Stimulated activated CD8-positive, alpha-beta memory T cell treated with anti-CD3 and anti-CD28 coated beads, Interleukin-7, amount 100 ng/mL, for 24 hours (primary cell): ENCODE measurements around the gene KCNIP1.

Experiments
- DNase-seq: peaks from one replicate; pipeline ENCODE4 v3.0.0-alpha.2; 2020; ENCODE audit warnings: low read depth

The KCNIP1 gene

DNA sequence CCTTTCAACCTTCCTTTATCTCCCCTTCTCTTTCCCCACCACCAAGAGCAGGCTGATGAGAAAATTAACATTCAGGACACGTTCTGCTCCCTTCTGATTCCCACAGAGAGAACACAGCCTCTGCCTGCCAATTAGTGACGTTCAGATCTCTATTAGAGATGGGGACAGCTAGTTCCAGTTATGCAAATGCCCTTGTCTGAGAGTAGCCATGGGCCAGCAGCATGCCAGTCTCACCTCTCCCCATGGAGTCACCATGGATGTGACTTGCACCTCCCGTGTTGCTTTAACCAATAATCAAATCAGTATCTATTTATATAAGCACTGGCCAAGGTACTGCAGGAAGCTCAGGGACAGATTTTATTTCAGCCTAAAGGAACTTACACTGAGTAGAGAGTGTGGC lies 61.3 kb downstream of the KCNIP1 start:
- DNase-seq: no peak

DNA sequence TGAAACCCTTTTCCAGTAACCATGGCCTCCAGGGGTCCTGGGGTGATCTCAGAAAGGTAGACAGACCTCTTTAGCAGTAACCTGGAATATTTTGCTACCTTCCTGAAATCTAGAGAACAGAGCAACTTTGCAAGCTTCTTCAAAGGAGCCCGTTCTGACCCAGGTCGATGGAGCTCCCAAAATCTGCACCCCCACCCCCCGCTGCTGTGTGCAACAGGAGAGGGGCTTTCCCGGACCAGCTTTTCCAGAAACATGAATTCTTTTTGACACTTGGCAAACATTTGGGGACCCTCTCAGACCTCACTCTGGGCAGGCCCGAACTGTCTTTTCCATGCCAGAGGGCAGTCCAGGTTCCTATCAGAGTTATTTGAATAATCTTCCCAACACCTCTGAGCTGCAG lies 65.3 kb downstream of the KCNIP1 start:
- no peak for DNase-seq

DNA sequence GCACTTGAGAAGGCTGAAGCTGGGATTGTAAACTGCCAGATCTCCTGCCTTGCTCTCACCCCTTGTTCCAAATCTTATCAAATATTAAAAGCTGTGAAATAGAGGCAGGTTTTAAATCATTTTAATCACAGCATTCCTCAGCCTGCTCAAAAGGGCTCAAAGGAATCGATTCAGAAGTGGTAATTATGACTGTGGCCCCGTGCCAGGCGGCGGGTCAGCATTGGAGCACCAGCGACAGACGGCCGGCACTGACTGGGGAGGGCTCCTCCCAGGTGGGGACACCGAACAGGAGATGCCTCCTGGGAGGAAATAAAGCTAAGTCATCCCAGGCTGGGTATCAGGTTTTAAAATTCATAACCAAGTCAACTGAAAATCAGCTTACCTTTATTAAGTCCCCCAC lies 66.7 kb downstream of the KCNIP1 start:
- DNase-seq: no peak

DNA sequence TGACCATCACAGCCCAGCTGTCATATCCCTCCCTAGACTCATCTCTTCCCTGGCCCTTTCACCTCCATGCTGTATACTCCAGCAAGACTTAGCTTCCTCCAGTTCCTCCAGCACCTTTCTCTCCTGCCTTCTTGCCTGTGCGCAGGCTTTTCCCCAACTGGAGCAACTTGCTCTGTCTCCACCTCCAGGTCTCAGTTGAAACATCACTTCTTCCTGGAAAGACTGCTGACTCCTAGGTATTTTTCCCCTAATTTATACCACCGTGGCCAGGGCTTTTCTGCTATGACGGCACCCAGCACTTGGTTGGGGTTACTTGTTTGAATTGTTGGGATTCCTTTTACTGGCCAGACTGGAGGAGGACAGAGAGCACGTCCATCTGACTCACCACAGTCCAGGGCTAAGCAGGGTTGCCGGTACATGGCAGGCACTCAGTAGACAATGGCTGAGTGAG lies 67.5 kb downstream of the KCNIP1 start:
- DNase-seq: no peak

DNA sequence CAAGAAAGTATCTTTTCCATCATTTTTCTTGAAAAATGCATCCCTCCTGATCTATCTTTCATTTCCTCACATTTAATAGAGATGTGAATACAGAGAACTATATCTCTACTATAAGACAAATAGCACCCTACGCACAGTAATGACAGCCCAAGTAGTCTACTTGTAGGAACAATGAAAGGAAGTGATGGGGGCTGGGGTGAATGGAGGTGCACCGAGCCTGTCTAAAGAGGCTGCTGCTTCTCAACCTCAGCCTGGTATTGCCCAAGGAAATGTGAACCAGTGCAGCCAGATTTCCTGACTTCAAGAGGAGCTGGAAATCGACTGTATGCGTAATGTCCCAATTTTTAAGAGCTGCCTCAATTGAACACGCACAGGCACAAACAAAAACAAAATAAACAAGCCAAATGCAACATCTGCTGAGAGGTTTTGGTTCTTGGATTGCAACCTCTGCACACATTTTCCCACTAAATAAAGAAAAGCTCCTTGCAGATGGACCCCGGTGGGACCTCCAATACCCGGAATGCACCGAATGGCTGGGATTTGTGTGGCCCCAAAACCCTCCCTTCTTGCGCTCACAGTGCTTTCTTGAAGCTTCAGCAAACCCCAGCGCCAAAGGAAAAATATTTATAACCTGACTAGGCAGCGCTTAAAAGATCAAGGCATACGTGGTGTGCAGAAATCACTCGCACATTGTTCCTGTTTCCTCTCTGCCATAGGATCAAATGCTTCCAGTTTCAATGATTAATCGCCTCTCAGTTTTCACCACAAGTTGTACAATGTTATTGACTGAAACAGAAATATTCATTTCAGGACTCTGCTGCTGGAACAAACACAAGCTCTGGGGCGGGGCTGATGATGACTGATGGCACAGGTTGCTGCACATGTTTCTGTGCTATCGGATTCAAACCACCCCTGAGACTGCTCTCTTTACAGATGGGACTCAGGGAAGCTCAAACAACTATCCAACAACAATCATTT lies 68.3 kb downstream of the KCNIP1 start:
- DNase-seq: peak; percentile 37

DNA sequence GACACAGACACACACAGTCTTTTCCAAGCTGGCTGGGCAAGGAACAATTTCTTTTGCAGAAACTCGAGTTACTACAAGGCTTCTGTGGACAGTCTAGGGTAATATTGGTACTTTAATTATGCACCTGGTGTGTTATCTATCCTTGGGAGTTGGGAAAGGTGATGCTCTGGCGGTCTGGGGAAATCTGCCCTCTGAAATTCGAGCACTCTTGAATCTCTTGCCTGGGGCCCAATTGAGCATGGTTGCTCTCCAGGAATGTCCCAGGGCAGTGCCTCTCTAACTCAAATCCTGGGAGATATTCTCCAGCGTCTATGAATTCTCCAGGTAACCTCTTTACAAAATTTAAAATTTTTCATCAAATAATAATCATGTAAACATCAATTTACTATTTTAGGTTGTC lies 69.3 kb downstream of the KCNIP1 start:
- no peak for DNase-seq

DNA sequence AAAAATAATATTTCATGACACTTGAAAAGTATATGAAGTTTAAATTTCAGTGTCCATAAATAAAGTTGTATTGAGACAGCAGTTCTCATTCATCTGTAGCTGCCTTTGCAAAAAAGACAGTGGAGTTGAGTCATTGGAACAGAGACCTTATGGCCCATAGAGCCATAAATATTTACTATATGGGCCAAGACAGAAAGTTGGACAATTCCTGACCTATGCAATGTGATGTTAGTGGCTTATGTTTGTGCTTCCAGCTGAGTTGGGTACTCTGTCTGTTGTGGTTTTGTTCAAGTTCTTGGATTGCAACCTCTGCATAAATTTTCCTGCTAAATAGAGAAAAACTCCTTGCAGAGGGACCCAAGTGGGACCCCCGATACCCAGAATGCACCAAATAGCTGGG lies 69.8 kb downstream of the KCNIP1 start:
- DNase-seq: no peak

DNA sequence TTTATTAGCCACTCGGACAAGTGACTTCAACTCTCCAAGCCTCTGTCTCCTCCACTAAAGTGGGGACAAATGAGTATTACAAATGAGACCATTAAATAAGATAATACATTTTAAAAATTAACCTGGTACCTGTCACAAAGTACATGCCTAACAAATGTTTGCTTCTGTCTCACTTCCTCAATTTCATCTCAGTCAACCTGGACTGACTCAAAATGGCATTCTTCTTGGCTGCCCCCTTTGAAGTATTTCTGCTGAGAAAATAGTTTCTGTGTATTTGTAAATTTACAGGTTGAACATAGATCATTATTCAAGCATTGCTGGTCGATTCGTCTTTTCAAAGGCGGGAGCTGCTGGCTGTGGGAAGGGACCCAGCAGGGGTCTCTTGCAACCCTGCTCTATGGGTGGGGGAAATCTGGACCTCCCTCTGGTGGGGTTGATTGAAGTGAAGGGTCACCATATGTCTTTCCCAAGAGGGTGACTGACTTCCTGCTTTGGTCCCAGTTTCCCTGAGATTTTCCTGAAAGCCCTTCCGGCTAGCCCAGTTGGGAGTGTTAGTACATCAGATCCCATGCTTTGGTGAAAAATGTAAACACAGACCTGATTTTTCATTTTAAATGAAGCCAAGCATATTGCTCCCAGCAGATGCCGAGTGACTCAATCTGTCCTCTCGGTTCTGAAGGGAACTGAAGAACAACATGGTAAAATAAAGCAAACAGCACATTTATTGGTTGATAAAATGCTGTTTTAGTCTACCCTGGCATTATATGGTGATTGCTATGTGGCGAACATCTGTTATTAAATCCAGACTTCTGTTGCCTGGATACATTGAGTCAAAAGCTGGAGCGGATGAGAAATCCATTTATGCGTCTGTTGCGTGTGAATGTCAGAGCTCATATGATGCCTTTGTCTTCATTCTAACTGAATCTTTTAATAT lies 73.0 kb downstream of the KCNIP1 start:
- DNase-seq: no peak

DNA sequence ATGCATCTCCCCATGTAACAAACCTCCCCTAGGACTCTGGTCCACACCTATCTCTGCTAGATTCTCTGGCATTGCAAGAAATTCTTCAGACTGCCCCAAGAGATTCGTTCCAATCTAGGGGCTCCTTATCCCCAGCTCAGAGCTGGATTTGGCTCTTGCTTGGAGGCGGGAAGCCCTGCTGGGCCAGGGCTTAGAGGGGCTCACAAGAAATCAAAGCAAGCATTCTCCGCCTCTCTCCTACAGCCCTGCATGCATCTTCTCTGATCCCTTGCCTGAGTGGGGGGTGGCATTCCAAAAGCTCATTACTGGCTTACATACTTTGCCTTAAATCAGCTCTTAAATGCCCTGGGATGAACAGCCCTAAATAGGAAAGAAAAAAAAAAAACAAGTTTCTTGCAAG lies 75.8 kb downstream of the KCNIP1 start:
- DNase-seq: no peak

DNA sequence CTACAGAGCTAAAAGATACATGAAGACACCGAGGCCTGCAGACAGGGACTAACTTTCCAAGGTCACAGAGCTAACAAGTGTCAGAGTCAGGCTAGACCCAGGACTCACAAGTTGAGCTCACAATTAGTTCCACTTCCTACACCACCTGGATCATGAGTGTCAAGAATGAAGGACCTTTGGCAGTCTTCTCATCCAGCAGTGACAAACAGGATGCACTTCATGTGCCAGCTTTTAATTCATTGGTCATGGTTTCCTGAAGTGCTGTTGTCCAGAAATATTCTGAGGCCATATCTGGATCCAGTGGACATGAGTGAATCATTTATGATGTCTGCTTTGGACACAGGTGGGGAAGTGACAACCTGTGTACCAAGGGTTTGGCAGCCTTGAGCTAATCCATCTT lies 77.4 kb downstream of the KCNIP1 start:
- DNase-seq: no peak

DNA sequence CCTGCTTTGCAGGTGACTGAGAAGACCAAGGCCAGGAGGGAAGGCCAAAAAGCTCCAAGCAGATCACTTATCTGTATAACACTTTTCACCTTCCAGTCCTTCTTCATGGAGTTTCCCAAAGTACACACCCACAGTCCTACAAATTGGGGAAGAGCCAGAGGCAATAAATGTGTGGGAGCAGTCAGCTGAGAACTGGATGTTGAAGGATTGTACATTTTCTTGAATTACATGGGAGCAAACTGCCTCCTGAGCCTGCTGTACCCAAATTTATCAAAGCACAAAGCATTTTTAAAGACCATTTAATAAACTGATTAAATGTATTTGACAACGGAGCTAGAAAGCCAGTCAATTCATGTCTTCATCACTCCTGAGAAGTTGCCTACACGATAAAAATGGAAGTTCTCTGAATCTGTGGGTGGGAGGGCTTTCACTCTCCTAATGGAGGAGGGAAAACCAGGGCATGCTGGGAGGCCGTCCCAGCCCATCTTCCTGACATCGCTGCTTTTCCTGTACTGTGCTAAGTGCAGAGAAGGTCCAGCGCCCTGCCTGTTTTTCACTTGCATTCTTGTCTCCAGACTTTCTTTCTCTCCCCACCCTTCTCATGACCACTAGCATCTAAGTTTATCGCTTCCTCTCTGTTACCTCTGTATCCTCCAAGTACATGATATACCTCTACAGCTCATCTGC lies 79.0 kb downstream of the KCNIP1 start:
- DNase-seq: no peak

DNA sequence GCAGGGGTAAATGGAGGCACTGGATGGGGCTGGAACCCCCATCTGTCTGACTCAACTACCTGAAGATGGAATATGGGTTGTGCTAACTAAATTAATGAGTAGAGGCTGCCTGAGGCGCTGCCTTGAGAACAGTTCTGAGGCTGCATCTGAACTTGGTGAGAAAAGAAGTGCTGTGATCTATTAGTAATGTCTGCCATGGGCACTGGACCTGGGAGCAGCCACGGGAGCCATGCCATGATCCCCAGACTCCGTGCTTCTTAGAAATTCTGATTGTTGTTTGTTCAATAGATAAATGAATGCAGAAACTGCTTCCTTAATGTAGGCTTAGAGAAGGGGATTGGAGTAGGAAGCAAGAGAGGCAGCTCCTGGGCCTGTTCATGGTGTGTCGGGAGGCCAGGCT lies 80.2 kb downstream of the KCNIP1 start:
- no peak for DNase-seq

DNA sequence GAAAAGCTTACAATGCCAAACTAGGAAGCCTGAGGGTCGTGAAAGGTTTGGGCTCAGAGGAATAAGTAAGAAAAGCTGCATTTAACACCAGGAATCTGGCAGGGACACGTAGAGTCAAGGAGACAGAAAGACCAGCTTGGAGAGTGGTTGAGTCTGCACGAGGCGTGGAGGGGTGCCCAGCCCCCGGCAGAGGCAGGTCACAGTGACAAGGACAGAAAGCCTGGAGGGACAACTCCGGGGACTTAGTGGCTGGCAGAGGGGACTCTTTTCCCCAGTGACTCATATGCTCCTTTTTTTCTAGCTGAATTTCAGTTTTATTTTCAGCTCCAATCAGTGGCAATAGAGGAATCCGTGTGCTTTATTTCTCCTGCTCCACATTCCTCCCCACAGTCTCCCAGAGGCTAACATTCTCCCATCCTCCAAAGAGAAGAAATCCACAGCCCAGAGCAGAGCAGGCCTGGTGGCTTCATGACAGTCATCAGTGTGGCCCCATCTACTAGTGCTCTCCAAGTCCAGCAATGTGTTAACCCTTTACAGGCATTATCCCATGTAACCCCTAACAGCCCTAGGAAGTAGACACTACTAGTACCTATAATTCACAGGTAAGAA lies 80.7 kb downstream of the KCNIP1 start:
- no peak for DNase-seq

DNA sequence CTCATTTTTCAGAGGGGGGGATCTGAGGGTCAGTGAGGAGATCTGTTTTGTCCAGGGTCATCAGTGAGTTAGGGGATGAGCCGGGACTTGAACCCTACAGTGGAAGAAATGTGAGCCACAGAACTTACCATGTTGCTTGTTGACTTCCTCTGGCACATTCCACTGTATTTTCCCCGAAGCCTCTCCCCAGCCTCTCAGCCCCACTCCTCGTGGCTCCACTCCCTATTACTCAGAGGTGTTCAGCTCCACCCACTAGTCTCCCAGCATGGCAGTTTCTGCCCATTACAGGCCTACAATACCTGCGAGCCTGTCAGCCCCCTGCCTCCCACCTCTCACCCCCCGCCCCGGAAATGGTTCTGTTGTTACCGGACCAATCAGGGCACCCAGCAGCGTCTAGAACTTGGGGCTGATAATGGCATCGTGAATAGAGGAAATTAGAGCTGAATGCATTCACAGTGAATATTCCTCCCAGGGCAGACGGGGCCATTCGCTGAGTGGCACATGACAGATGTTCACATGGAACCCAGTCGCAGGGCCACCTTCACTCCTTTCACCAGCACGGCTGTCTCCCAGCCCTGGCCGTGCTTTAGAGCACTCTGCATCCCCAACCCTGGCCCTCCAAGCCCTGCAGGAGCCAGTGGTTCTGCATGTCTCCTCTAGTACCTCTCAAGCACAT lies 81.6 kb downstream of the KCNIP1 start:
- no peak for DNase-seq

DNA sequence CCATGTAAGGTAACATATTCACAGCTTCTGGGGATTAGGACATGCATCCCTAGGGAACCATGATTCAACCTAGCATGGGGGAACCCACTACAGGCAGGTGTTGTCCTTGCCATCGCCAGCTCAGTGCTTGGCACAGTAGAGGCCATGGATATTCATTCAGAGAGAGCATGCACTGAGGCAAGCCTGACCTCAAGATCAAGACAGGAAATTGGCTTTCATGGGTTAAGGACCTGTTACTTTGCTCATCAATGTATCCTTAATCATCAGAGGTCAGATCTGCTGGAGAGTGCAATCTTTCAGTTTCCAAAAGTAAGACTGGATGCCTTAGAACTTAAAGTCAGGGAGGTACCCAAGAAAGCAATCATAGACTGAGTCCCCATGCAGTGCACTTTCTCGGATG lies 84.0 kb downstream of the KCNIP1 start:
- DNase-seq: no peak

DNA sequence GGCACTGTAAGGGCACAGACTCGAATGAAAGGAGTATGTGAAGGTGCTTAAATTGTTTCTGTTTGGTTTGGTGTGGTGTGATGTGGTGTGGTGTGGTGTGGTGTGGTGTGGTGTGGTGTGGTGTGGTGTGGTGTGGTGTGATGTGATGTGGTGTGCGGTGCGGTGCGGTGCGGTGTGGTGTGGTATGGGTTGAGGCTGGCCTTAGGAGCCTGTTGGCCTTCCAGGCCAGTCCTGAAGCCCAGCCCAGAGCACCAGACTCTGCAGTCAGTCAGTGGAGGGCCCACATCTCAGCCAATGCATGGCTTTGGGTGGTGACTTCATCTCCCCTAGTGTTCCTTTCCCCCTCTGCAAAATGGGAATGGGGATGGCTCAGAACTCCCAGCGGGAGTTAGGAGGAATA lies 85.8 kb downstream of the KCNIP1 start:
- no peak for DNase-seq

DNA sequence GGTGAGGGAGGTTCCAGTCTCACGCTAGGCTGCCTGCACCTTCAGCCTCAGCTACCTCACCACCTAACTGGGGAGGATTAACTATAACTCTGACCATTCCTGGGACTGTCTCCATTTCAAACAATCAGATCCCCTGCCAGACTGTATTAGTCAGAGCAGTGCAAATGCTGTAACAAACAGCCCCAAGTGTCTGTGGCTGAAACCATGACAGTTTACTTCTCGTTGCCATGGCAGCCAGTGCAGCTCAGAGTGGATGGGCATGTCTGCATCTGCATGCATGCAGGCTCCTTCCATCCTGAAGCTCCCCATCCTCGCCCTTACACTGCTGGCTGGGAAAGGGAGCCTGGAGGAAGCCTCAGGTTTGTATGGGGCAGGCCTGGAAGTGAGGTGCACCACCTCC lies 86.7 kb downstream of the KCNIP1 start:
- no peak for DNase-seq

DNA sequence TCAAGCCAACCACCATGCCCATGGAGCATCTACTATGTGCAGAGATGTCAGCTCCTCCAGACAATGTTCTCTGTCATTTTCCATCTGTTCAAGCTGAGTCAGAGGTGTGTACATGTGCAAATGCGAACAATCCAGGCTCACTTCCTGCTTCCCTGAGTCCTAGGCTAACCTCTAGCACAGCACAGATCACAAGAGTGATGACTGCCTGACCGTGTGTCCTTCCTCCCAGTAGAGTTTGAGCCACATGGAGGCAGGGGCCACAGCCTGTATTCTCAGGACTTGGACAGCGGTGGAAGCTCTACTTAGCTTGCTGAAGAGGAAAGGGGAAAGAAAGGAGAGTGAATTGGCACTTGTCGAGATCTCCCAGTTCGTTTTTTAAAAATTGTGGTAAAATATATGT lies 87.2 kb downstream of the KCNIP1 start:
- no peak for DNase-seq

DNA sequence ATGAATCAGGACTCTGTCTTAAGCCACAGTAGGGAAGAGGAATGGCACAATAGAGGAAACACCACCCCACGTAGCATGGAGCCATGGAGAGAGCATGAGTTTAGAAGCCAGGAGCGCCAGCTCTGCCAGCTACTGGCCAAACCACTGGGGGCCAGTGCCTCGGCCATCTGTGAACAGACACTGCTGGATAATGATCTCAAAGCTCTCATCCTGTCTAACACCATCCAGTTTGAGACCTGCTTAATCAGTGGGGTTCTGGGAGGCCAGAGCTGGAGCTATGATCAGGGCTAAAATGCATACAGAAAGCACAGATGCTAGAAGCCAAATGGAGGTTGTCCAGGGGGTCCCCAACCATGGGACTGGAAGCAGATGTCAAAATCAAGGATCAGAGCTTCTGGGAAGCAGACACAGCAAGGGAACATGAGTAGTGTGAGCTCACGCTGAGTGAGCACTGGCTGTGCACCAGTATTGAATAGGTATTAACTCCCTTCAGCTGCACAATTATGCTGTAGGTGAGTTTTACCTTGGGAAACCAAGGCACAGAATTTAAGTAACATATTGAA lies 92.7 kb downstream of the KCNIP1 start:
- no peak for DNase-seq

DNA sequence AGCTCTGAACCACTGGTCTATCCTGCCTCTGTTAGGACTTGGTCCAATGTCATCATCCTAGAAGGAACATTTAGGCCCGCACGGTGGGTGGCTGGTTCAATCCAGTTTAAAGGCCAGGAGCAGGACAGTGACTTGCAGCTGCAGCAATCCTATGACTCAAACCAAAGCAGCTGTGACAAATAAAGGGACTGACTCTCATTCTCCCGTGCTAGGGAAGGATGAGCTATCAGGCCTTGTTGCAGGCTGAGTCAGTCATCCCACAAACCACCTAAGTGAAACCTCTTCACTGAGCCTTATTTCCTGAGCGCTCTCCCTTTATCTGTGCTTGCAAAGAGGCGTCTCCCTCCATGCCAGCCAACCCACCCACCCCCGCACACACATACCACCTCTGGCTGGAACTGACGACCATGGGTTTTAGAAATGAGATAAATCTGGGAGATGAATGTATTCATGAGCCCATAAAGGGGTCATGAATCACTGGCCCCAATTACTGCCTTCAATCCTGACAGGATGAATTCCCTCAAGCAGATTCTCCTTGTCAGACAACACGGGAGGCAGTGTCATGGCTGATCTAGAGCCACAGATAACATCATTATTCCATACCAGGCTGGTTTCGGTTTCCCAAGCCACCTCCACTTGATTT lies 93.4 kb downstream of the KCNIP1 start:
- DNase-seq: peak; percentile 11
